ENCODE results near the gene NDRG3. TPM values are rescaled to one million over a fixed set of nuclear protein-coding genes. Genes with fewer than 3 reads are reported as not detected.

NDRG3 gene
- total and polyA plus RNA-seq, 9 donors, result 16.7 to 66.0 (median 24.1) TPM

DNA sequence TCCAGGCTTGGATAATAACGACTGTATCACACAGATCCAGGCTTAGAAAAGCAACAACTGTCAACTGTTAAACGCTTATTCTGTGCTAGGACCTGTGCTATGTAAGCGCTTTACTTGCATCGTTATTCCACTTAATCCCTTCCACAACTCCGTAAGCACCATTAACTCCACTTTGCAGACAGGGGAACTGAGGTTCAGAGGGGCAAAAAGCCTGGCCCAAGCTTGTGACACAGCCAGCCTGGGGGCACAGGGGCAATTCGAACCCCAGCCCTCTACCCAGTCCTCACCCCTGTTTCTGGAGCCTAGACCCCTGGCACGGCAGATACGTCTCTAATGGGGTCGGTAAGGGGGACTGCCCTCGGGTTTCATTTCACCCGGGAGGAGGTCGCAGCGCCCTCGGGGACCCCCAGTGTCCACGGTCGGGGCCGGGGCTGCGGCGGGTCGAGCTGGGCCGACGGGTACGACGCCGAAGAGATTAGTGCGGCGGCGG, 27.3 kb upstream of the NDRG3 start:
- Histone ChIP-seq H3K36me3 (no peaks in the 10 kb centered on the region), H3K27ac (peak overlapping the region; percentile 87 to 90), H3K9me3 (no peaks in the 10 kb centered on the region), H3K27me3 (no peaks in the 10 kb centered on the region), H3K4me1 (ENCODE audit: insufficient read depth) (peaks cover 2% of the 10 kb centered on the region), H3K4me3 (peak overlapping the region; percentile 80)
- intact Hi-C loops (cut with DNase I), result loop anchor here in 2 of 4 donors (10.0 kb wide), 1 partner anchor 92 kb away; a partner anchor contains a TSS
- 1% methylated on average over 21 to 28 of the region's 28 CpGs for WGBS, 3 donors
- no peak for DNase-seq
- TF ChIP-seq, protein P1, sequence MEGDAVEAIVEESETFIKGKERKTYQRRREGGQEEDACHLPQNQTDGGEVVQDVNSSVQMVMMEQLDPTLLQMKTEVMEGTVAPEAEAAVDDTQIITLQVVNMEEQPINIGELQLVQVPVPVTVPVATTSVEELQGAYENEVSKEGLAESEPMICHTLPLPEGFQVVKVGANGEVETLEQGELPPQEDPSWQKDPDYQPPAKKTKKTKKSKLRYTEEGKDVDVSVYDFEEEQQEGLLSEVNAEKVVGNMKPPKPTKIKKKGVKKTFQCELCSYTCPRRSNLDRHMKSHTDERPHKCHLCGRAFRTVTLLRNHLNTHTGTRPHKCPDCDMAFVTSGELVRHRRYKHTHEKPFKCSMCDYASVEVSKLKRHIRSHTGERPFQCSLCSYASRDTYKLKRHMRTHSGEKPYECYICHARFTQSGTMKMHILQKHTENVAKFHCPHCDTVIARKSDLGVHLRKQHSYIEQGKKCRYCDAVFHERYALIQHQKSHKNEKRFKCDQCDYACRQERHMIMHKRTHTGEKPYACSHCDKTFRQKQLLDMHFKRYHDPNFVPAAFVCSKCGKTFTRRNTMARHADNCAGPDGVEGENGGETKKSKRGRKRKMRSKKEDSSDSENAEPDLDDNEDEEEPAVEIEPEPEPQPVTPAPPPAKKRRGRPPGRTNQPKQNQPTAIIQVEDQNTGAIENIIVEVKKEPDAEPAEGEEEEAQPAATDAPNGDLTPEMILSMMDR (IDR thresholded peaks at IDR 0.05), result no peak
- no peak for TF ChIP-seq POLR2A (IDR thresholded peaks at IDR 0.05)
- no peak for TF ChIP-seq EP300 (IDR thresholded peaks at IDR 0.05)

DNA sequence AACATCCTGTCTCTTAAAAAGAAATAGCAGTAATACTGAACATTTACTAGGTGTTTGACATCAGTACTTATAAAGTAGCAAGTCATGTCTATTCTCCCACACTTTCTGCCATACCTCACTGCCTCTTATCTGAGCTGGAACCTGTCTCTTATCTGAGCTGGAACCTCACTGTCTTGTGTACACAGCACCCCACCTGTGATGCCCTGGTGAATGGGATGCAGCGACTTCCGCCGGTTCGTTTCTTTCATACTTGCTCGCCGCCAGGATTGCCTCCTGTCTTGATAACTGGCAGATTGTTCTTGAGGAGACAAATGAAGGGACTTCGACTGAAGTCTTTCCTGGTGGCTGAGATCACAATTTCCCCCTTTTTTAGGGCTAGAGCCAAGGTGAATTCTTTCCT, 24.8 kb upstream of the NDRG3 start:
- Histone ChIP-seq H3K9me3 (no peaks in the 10 kb centered on the region), H3K27ac (no peak overlapping the region), H3K36me3 (no peaks in the 10 kb centered on the region), H3K4me1 (ENCODE audit: insufficient read depth) (peaks cover 2% of the 10 kb centered on the region), H3K4me3 (no peak overlapping the region), H3K27me3 (no peaks in the 10 kb centered on the region)
- TF ChIP-seq EP300 (IDR thresholded peaks at IDR 0.05) (no peak), POLR2A (IDR thresholded peaks at IDR 0.05) (no peak)
- TF ChIP-seq, protein P1 (IDR thresholded peaks at IDR 0.05), result no peak
- intact Hi-C loops (cut with DNase I), result loop anchor here in 2 of 4 donors (1.0 to 10.0 kb wide), 2 partner anchors 47 to 94 kb away; a partner anchor contains a TSS
- 73 to 87% (median 78%) methylated on average over 7 of the region's 7 CpGs for WGBS, 3 donors
- DNase-seq, result no peak

DNA sequence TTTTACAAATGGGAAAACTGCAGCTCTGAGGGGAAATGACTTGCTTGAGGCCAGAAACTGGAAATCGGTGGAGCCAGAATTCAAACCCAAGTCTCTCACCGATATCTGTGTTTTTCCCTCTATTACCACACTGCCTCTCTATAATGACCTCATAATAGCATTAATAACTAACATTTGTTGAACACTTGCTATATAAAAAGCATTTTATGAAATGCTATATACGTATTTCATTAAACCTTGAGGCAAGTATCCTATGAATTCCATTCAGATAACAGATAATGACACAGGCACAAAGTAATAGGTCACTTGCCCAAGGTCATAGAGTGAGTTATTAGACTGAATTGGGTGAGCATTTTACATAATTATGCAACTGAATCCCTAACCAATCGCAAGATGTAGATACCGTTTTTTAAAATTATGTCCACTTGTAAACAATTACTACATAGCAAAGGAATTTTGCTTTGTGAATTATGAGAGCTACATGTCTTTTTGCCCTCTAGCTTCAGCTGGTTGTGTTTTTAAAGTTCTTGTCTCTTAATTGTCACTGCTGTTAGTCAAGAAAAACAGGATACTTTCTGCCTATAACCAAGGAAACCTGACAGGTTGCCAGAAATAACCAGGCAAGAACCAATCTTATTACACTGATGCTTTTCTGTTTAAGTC, 23.0 kb upstream of the NDRG3 start:
- DNase-seq, result no peak
- WGBS, 3 donors, result 38 to 46% (median 38%) methylated on average over 5 of the region's 5 CpGs
- H3K36me3 ChIP-seq, result no peaks in the 10 kb centered on the region
- no peak overlapping the region for H3K4me3 ChIP-seq
- TF ChIP-seq POLR2A (IDR thresholded peaks at IDR 0.05) (no peak), EP300 (IDR thresholded peaks at IDR 0.05) (no peak)
- TF ChIP-seq, protein P1 (IDR thresholded peaks at IDR 0.05), result no peak
- intact Hi-C loops (cut with DNase I), result no loop called here
- H3K4me1 ChIP-seq (ENCODE audit: insufficient read depth), result no peaks in the 10 kb centered on the region
- no peaks in the 10 kb centered on the region for H3K9me3 ChIP-seq
- H3K27me3 ChIP-seq, result no peaks in the 10 kb centered on the region
- no peak overlapping the region for H3K27ac ChIP-seq

DNA sequence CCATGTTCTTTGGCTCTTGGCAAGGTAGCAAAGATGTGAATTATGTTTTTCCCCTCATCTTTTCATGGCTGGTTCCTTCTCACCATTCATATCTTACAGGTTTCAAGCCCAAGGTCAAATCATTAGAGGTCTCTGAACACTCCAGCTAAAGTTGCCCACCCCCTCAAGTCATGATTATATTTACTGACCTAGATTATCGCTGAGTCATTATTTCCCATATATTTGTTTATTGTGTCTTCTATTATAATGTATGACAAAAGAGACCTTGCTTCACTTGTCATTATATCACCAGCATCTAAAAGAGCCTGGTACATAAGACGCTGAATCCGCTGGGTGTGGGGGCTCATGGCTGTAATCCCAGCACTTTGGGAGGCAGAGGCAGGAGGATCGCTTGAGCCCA, 15.2 kb upstream of the NDRG3 start:
- WGBS, 3 donors, result 94 to 96% (median 95%) methylated on average over 4 of the region's 4 CpGs
- no peak overlapping the region for H3K4me3 ChIP-seq
- TF ChIP-seq, protein P1 (IDR thresholded peaks at IDR 0.05), result no peak
- TF ChIP-seq POLR2A (IDR thresholded peaks at IDR 0.05) (no peak), EP300 (IDR thresholded peaks at IDR 0.05) (no peak)
- intact Hi-C loops (cut with DNase I), result no loop called here
- H3K9me3 ChIP-seq, result no peaks in the 10 kb centered on the region
- DNase-seq, result no peak
- H3K27me3 ChIP-seq, result no peaks in the 10 kb centered on the region
- no peaks in the 10 kb centered on the region for H3K36me3 ChIP-seq
- H3K4me1 ChIP-seq (ENCODE audit: insufficient read depth), result no peaks in the 10 kb centered on the region
- H3K27ac ChIP-seq, result no peak overlapping the region
